GM08714 (cell line): ENCODE measurements around the gene LRRC15.

Source experiments
- H3K4me3 ChIP-seq: fragments of 200-500 bp; sonication (Bioruptor generic); 2 replicates; pipeline ENCODE4 v1.5.1; 2014; ENCODE audit warnings: mild to moderate bottlenecking, low read length, inconsistent platforms
- ZNF274 ChIP-seq: IDR thresholded peaks from 2 replicates; pipeline ENCODE4 v1.6.1; 2012; ENCODE audit warnings: mild to moderate bottlenecking, low read depth, low read length

LRRC15 gene

DNA sequence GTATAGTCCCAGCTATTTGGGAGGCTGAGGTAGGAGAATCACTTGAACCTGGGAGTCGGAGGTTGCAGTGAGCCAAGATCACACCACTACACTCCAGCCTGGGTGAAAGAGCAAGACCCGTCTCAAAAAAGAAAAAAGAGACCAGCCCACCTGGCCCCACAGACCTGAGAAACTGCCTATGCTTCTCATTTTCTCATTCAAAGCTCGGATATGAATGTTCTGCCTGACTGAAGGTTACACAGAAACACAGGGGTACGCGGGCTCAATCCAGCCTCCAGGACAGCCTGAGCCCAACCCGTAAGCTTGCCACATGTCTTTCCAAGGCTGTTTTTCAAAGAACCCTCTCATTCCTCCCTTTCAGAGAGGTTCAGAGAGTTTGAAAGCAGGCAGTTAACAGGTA lies 9.7 kb upstream of the LRRC15 start:
- no peak for TF ChIP-seq ZNF274
- H3K4me3 ChIP-seq = no peak overlapping the region

DNA sequence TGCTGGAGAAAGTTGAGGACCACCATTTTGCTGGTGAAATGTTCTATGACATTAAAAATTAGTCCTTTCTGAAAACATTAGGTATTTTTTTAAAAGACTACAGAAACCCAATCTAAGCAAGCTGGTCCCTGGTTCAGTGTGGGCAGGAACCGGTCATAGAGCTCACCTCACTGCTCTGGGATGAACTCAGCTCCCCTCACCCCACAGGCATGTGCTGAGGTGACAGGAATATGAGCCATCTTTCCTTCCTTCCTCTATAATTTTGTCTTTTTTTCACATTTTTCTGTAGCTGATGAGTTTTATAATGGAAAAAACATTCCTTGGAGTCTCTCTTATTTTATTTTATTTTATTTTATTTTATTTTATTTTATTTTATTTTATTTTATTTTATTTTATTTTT lies 8.2 kb upstream of the LRRC15 start:
- H3K4me3 ChIP-seq = no peak overlapping the region
- no peak for TF ChIP-seq ZNF274

DNA sequence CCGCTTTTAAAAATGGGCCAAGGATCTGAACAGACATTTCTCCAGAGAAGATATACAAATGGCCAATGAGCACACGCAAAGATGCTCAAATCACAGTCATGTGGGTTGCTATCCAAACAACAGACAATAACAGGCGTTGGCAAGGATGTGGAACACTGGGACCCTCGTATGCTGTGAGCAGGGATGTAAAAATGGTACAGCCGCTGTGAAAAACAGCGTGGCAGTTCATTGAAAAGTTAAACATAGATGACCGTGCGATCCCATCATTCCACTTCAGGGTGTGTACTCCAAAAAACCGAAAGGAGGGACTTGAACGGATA lies 6.7 kb upstream of the LRRC15 start:
- H3K4me3 ChIP-seq = no peak overlapping the region
- TF ChIP-seq ZNF274 = no peak

GRCh38 chr3:194375473-194376240 lies 6.1 kb upstream of the LRRC15 start:
- TF ChIP-seq ZNF274 = no peak
- no peak overlapping the region for H3K4me3 ChIP-seq

DNA sequence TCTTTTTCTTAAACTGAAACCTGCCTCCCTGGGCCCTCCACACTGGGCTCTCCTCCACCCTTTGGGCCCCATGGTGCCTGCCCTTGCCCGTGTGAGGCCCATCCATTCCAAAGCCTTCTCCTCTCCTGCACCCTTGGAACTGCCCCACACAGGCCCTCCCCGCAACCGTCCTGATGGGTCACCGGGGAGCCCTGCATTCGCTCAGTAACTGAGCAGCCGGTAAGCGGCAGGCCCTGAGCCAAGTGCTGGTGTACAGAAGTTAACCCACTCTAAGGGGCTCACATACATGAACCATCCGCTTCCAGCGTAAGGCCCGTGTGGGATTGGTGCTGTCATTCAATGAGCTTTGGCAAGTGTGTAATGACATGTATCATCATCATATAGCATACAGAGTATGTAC lies 5.4 kb upstream of the LRRC15 start:
- TF ChIP-seq ZNF274 = no peak
- no peak overlapping the region for H3K4me3 ChIP-seq

DNA sequence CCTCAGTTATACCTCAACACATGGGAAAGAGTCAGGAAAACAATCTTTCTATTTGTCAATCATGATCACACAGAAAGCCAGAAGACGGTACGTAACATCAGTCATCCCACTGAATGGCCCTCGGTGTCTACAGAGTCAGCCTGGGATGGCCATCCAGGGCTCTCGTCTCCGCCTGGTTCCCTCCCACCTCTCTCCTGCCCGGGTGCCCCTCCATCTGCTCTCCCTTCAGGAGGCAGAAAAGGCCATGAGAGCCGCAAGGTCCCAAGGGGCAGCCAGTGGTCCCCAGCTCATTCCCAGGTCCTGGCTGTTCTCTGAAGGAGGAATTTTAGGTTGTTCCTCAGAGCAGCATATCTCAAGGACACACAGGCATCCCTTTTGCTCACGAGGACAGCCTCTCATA lies 4.4 kb upstream of the LRRC15 start:
- no peak overlapping the region for H3K4me3 ChIP-seq
- no peak for TF ChIP-seq ZNF274

DNA sequence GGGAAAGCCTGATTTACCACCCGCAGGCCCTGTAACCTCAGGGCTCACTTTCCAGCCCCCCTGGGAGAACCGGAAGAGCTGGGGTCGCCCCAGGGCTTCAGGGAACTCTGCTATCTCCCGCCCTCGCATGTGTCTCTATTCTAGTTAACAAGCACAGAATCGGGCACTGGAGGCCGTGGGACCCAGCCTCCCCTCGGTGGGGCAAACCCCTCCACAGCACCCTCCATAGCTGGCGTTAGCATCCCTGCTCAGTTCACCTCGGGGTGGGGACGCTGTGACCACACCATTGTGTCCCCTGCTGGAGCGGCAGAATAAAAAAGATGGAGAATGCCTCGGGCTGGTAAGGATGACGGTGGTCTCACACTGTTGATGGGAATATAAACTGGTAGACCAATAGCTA lies 3.5 kb upstream of the LRRC15 start:
- no peak for TF ChIP-seq ZNF274
- no peak overlapping the region for H3K4me3 ChIP-seq

DNA sequence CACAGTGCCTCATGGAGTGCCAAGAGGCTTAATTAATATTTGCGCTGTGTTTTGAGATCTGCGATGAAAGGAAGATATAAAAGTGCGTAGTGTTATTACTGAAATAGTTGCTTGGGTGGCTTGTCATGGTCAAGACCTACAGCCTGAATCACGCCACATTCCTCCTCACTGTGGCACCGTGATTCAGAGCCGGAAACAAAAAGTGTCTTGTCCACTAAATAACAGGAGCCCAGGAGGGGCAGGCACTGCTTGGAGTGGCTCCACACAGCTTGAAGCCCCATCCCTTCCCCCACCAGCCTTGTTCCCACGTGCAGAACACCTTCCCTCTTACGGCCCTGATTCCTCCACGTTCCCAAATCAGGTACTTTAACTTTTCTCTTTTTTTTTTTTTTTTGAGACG lies 1.2 kb upstream of the LRRC15 start:
- no peak overlapping the region for H3K4me3 ChIP-seq
- no peak for TF ChIP-seq ZNF274

- no peak for TF ChIP-seq ZNF274
Measured at GRCh38 chr3:194368918-194369317, 625 bp downstream of the LRRC15 start.

DNA sequence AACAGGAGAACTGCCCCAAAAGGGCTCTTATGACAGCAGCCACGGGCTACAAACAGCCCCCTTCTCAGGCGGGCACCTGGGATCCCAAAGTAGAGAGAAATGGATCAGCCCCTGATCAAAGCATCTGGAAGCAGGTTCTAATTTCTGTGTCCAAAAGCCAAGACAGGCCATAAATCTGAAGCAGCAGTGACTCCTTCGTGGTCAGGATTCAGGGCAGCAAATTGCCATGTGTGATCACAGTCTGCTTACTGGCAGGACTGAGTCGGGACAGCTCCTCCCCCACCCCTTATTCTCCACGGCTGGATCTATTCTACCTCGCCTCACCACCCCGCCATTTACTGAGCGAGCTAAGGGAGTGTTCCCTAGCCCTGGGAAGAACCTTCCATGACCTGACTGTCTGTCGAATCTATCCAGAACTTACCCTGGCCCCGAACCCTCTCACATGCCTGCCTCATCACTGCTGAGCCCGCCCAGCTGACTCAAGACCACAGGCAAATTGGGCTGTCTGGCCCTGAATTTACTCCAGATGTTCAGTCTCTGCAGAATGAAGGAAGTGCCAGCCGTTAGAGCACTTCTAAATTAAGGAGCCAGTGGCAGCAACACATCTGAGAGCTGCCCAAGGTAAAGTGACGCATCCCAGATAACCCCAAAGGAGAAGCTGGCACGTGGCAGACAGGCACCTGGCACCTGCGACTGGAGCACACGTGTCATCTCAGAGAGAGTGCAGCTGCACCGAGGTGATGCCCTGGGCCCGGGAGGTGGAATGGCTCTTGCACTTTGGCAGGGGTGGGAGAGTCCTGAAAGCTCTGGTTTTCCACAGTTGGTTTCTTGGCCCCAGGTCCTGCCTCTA lies 1.3 kb downstream of the LRRC15 start:
- no peak overlapping the region for H3K4me3 ChIP-seq
- TF ChIP-seq ZNF274 = no peak

More at GRCh38 chr3:194368918-194369317, 625 bp downstream of the LRRC15 start:
- no peak overlapping the region for H3K4me3 ChIP-seq

DNA sequence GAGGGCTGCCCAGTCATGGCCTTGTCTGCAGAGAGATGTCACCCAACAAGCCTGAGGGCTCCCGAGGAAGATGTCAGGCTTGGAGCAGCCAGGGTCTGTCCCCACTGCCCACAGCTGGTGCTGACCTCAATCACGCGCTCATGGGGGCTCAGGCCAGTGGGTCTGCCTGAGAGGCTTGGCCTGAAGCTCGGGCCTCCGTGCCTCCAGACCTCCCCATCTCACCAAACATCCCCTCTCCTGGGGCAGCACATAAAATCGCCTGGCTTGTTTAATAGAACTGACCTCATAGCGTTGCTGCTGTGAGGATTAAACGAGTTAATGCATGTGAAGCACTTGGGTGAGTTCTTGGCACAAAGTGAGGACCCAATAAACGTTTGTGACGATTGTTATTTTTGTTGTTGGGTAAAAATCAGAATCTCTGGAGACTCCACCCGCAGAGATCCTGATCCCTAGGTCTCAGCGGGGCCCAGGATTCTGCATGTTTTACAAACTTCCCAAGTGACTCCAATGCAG lies 3.5 kb downstream of the LRRC15 start:
- no peak for TF ChIP-seq ZNF274
- no peak overlapping the region for H3K4me3 ChIP-seq

GRCh38 chr3:194365526-194365925 lies 4.0 kb downstream of the LRRC15 start:
- TF ChIP-seq ZNF274 = no peak
- no peak overlapping the region for H3K4me3 ChIP-seq

DNA sequence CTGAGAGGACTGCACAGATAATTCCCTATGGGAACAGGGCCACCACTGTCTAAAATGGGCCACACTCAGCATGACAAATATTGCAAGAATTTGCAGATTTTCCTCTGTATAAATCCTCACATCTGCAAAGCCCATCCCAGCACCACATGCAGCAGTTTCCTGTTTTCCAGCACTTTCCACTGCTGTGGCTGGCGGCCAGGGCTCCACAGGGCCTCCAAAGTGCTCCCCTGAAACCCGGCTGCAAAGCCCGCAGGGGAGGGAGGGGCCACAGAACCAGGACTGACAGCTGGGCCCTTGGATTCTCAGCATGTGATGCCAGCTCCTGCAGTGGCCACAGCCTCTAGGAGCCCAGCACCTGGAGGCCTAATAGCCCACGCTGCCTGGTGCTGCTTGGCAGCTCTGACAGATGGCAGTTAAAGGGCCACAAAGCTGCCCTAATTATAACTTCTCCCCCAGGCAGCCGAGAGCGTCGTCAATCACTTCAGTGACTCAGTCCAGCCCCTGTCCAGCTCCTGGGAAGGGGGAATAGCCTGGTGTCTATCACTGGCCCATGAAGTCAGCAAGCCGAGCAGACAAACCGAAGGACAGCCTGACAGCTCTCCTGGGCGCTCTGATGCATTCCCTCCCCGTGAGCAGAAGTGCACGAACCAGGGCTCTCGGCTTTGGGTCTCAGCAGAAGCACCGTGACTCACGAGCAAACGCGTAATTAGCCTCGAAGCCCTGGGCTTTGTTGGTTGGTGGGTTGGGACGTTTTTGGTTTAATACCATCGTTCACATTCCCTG lies 4.7 kb downstream of the LRRC15 start:
- H3K4me3 ChIP-seq = no peak overlapping the region
- no peak for TF ChIP-seq ZNF274

DNA sequence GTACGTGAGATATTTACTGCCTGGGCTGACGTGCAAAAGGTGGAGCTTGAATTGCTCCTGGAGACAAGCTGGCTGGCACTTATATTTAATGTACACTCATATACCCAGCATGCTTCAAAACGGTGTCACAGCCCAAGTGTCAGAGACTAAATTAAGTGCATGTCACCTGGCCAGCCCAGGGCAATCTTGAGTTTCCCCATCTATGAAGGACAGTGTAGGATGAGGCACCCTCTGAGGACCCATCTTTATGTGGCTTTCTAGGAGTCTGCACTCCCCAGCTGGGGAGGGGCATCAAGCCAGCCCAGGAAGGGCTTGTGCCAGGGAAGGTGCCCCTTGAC lies 5.3 kb downstream of the LRRC15 start:
- no peak overlapping the region for H3K4me3 ChIP-seq
- no peak for TF ChIP-seq ZNF274
